A549 (cell line): Measurements from ENCODE around the gene BCS1L.

Source experiments
- HDAC2 ChIP-seq: fragments of 200-600 bp; sonication (generic); IDR thresholded peaks from 2 replicates; pipeline ENCODE4 v1.6.1; 2016
- POLR2A ChIP-seq: IDR thresholded peaks from 2 replicates; pipeline ENCODE4 v1.6.1; 2012; ENCODE audit warnings: mild to moderate bottlenecking, low read length
- TF ChIP-seq, protein P1 (sequence below): fragments of >200 bp; sonication (Bioruptor Twin); formaldehyde crosslinking; IDR thresholded peaks from 3 replicates; pipeline ENCODE4 v1.5.1; 2016

DNA sequence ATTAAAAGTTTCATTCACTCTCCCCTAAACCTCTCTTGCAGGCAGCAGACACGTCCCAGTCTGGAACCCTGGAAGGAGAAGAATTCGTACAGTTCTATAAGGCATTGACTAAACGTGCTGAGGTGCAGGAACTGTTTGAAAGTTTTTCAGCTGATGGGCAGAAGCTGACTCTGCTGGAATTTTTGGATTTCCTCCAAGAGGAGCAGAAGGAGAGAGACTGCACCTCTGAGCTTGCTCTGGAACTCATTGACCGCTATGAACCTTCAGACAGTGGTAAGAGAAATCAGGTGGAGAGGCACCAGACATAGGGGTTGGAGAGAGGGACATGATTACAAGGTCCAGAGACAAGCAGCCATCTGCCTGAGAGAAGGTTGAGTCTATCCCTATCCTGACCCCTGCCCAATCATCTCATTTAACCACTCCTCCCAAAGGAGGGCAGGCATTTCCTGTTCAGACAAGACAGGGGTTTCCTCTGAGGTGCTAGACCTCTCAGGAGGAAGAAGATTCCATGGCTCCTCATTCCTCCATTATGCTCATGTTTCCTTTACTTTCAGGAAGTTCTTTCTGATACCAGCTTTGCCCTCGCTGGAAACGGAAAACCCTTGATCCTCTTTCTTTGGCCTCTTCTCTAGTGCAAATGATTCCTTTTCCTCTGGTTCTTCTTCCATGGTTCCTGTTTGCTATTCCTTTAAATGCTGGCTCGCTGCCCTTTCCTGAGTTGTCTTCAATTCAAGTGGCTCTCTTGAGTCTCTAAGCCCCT is 36.7 kb upstream of the BCS1L start:
- TF ChIP-seq, protein P1, sequence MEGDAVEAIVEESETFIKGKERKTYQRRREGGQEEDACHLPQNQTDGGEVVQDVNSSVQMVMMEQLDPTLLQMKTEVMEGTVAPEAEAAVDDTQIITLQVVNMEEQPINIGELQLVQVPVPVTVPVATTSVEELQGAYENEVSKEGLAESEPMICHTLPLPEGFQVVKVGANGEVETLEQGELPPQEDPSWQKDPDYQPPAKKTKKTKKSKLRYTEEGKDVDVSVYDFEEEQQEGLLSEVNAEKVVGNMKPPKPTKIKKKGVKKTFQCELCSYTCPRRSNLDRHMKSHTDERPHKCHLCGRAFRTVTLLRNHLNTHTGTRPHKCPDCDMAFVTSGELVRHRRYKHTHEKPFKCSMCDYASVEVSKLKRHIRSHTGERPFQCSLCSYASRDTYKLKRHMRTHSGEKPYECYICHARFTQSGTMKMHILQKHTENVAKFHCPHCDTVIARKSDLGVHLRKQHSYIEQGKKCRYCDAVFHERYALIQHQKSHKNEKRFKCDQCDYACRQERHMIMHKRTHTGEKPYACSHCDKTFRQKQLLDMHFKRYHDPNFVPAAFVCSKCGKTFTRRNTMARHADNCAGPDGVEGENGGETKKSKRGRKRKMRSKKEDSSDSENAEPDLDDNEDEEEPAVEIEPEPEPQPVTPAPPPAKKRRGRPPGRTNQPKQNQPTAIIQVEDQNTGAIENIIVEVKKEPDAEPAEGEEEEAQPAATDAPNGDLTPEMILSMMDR = no peak
- TF ChIP-seq HDAC2 = no peak
- TF ChIP-seq POLR2A = no peak
